ELF-1 (cell line): ENCODE results near the gene CDH13.

Experiments
- DNase-seq: peaks from one replicate; pipeline ENCODE4 v3.0.0-alpha.2; 2016; ENCODE audit warnings: low read depth, low spot score

The CDH13 gene

GRCh38 chr16:83602761-83603722, 976.3 kb downstream of the CDH13 start:
- no peak for DNase-seq

- no peak for DNase-seq
Observed at GRCh38 chr16:83603723-83604570, 977.2 kb downstream of the CDH13 start.

GRCh38 chr16:83606486-83607030, 979.8 kb downstream of the CDH13 start:
- no peak for DNase-seq

GRCh38 chr16:83609178-83609577, 982.4 kb downstream of the CDH13 start:
- DNase-seq = no peak

- no peak for DNase-seq
Observed at GRCh38 chr16:83615141-83615952, 988.6 kb downstream of the CDH13 start.

- DNase-seq = no peak
Observed at GRCh38 chr16:83615953-83616350, 989.2 kb downstream of the CDH13 start.

GRCh38 chr16:83619381-83620150, 992.8 kb downstream of the CDH13 start:
- no peak for DNase-seq

GRCh38 chr16:83622010-83622409, 995.2 kb downstream of the CDH13 start:
- no peak for DNase-seq

- DNase-seq = no peak
Observed at GRCh38 chr16:83623091-83623730, 996.4 kb downstream of the CDH13 start.

GRCh38 chr16:83623892-83624291, 997.1 kb downstream of the CDH13 start:
- DNase-seq = no peak

- DNase-seq = peak; percentile 74
Observed at GRCh38 chr16:83624429-83625120, 997.8 kb downstream of the CDH13 start.

- no peak for DNase-seq
Observed at GRCh38 chr16:83626204-83626603, 999.4 kb downstream of the CDH13 start.

- no peak for DNase-seq
Observed at GRCh38 chr16:83626676-83627075, 999.9 kb downstream of the CDH13 start.

- DNase-seq = no peak
Observed at GRCh38 chr16:83627996-83628395, 1001.2 kb downstream of the CDH13 start.

GRCh38 chr16:83629426-83629825, 1002.7 kb downstream of the CDH13 start:
- DNase-seq = no peak

- no peak for DNase-seq
Observed at GRCh38 chr16:83629836-83630235, 1003.1 kb downstream of the CDH13 start.

- no peak for DNase-seq
Observed at GRCh38 chr16:83630979-83631378, 1004.2 kb downstream of the CDH13 start.

GRCh38 chr16:83633286-83633685, 1006.5 kb downstream of the CDH13 start:
- no peak for DNase-seq

- no peak for DNase-seq
Observed at GRCh38 chr16:83648347-83648746, 1021.6 kb downstream of the CDH13 start.
